Glutamatergic neuron (in vitro differentiated cells): ENCODE data around the gene PTPN23. TPM values are rescaled to one million over a fixed set of nuclear protein-coding genes. Genes with fewer than 3 reads are reported as not detected.
A peak's percentile ranks its signal among the peaks of the same experiment; 100 is the strongest.

Experiments used
- DNase-seq: peaks from one replicate; pipeline ENCODE4 v3.0.0; 2022
- H3K27ac Mint-ChIP-seq: one replicate; pipeline ENCODE4 v1.8.0; 2020; ENCODE audit warnings: mild to moderate bottlenecking, mixed read lengths, inconsistent platforms; ENCODE audit not compliant: unreplicated experiment
- H3K27me3 Mint-ChIP-seq: one replicate; pipeline ENCODE4 v1.8.0; 2020; ENCODE audit warnings: mild to moderate bottlenecking, moderate library complexity, mixed read lengths, inconsistent platforms; ENCODE audit not compliant: unreplicated experiment
- H3K36me3 Mint-ChIP-seq: one replicate; pipeline ENCODE4 v1.8.0; 2020; ENCODE audit warnings: mild to moderate bottlenecking, mixed read lengths, inconsistent platforms; ENCODE audit not compliant: unreplicated experiment
- H3K4me1 Mint-ChIP-seq: one replicate; pipeline ENCODE4 v1.8.0; 2020; ENCODE audit warnings: mild to moderate bottlenecking, low read depth, mixed read lengths, inconsistent platforms; ENCODE audit not compliant: unreplicated experiment
- H3K4me3 Mint-ChIP-seq: one replicate; pipeline ENCODE4 v1.8.0; 2020; ENCODE audit warnings: mild to moderate bottlenecking, mixed read lengths, inconsistent platforms; ENCODE audit not compliant: unreplicated experiment
- H3K9me3 Mint-ChIP-seq: one replicate; pipeline ENCODE4 v1.8.0; 2020; ENCODE audit warnings: mild to moderate bottlenecking, moderate library complexity, mixed read lengths, inconsistent platforms; ENCODE audit not compliant: unreplicated experiment
- CTCF ChIP-seq: fragments of 200-600 bp; sonication (generic); IDR thresholded peaks from one replicate; pipeline ENCODE4 v1.5.0; 2021; ENCODE audit not compliant: partially characterized antibody, unreplicated experiment
- total RNA-seq: library from RNA; stranded (reverse); fragmentation: NEBNext Ultra II Directional; extraction: Animal tissue kit (Norgen Biotek cat#: 25700); gene quantifications from one replicate; pipeline ENCODE4 v1.2.1, GENCODE V29; 2021; ENCODE audit not compliant: unreplicated experiment

The PTPN23 gene
- total RNA-seq, 1 donor from 2014 or later = 71.0 TPM

- no peak for TF ChIP-seq CTCF
- H3K27ac Mint-ChIP-seq = no peak overlapping the region
- H3K9me3 Mint-ChIP-seq = peaks cover 8% of the 10 kb centered on the region
- no peaks in the 10 kb centered on the region for H3K36me3 Mint-ChIP-seq
- no peak overlapping the region for H3K4me3 Mint-ChIP-seq
- H3K4me1 Mint-ChIP-seq = peaks cover 6% of the 10 kb centered on the region
- peaks cover 7% of the 10 kb centered on the region for H3K27me3 Mint-ChIP-seq
- DNase-seq = no peak
Measured at GRCh38 chr3:47423548-47424145, 42.8 kb downstream of the PTPN23 start.

- peaks cover 6% of the 10 kb centered on the region for H3K9me3 Mint-ChIP-seq
- no peak for DNase-seq
- peaks cover 7% of the 10 kb centered on the region for H3K27me3 Mint-ChIP-seq
- H3K27ac Mint-ChIP-seq = peak overlapping the region; percentile 12
- H3K36me3 Mint-ChIP-seq = no peaks in the 10 kb centered on the region
- TF ChIP-seq CTCF = no peak
- H3K4me3 Mint-ChIP-seq = no peak overlapping the region
- peaks cover 7% of the 10 kb centered on the region for H3K4me1 Mint-ChIP-seq
Measured at GRCh38 chr3:47424434-47425382, 43.9 kb downstream of the PTPN23 start.

- no peak for DNase-seq
- H3K36me3 Mint-ChIP-seq = peaks cover 3% of the 10 kb centered on the region
- peaks cover 7% of the 10 kb centered on the region for H3K27me3 Mint-ChIP-seq
- no peak overlapping the region for H3K4me3 Mint-ChIP-seq
- H3K9me3 Mint-ChIP-seq = peaks cover 5% of the 10 kb centered on the region
- peaks cover 13% of the 10 kb centered on the region for H3K4me1 Mint-ChIP-seq
- no peak overlapping the region for H3K27ac Mint-ChIP-seq
- no peak for TF ChIP-seq CTCF
Measured at GRCh38 chr3:47425383-47425778, 44.6 kb downstream of the PTPN23 start.

DNA sequence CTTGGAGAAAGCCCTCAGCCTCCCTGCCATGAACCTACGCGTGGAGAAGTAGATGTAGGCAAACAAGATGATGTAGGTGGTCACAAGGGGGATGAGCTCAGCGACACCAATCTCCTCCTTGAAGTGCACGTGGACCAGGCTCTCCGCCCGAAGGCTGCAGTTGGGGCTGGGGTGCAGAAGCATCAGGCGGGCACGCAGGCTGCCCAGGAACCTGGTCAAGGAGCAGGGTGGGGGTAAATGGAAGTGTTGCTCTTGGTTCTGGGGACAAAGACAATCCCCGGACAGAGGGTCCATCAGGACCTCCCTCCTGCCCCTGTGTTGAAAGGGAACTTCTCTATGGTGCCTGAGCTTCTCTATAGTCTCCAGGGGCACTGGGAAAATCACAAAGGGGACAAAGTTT lies 45.1 kb downstream of the PTPN23 start:
- Mint-ChIP-seq H3K4me3 (no peak overlapping the region), H3K27ac (no peak overlapping the region), H3K27me3 (peaks cover 5% of the 10 kb centered on the region), H3K9me3 (peaks cover 5% of the 10 kb centered on the region), H3K4me1 (peaks cover 15% of the 10 kb centered on the region), H3K36me3 (peaks cover 4% of the 10 kb centered on the region)
- no peak for TF ChIP-seq CTCF
- no peak for DNase-seq

- Mint-ChIP-seq H3K27ac (no peak overlapping the region), H3K9me3 (peaks cover 5% of the 10 kb centered on the region), H3K4me1 (peaks cover 12% of the 10 kb centered on the region), H3K36me3 (peaks cover 4% of the 10 kb centered on the region), H3K27me3 (no peaks in the 10 kb centered on the region), H3K4me3 (no peak overlapping the region)
- DNase-seq = no peak
- no peak for TF ChIP-seq CTCF
Measured at GRCh38 chr3:47427866-47428265, 47.0 kb downstream of the PTPN23 start.
